GM18507 (cell line): Measurements from ENCODE around the gene ACAP3.

Experiments
- DNase-seq: peaks from one replicate; pipeline ENCODE4 v3.0.0; 2011; ENCODE audit warnings: low read depth; ENCODE audit not compliant: insufficient read length; ENCODE audit errors: extremely low spot score
- FAIRE-seq: peaks from 2 replicates; lab custom pipeline; 2011; peaks lifted over from hg19 to GRCh38; lab: Jason Lieb, UNC

ACAP3 gene

GRCh38 chr1:1304331-1305299 lies 3.1 kb downstream of the ACAP3 start:
- DNase-seq (no peak), FAIRE-seq (no peak)

GRCh38 chr1:1303736-1304135 lies 4.0 kb downstream of the ACAP3 start:
- DNase-seq (no peak), FAIRE-seq (no peak)

GRCh38 chr1:1302951-1303509 lies 4.7 kb downstream of the ACAP3 start:
- FAIRE-seq: no peak

GRCh38 chr1:1302006-1302430 lies 5.7 kb downstream of the ACAP3 start:
- DNase-seq: no peak
- FAIRE-seq: no peak

More at GRCh38 chr1:1302951-1303509, 4.7 kb downstream of the ACAP3 start:
- DNase-seq: no peak

GRCh38 chr1:1300352-1300739 lies 7.4 kb downstream of the ACAP3 start:
- DNase-seq: no peak
- FAIRE-seq: no peak

- FAIRE-seq: peak; percentile 68
- no peak for DNase-seq
Measured at GRCh38 chr1:1299686-1300351, 7.9 kb downstream of the ACAP3 start.

GRCh38 chr1:1298861-1299685 lies 8.7 kb downstream of the ACAP3 start:
- FAIRE-seq (no peak), DNase-seq (no peak)

GRCh38 chr1:1297802-1298424 lies 9.8 kb downstream of the ACAP3 start:
- no peak for FAIRE-seq

GRCh38 chr1:1296070-1297061 lies 11.4 kb downstream of the ACAP3 start:
- FAIRE-seq: no peak
- DNase-seq: no peak

More at GRCh38 chr1:1297802-1298424, 9.8 kb downstream of the ACAP3 start:
- no peak for DNase-seq

- no peak for FAIRE-seq
- DNase-seq: no peak
Measured at GRCh38 chr1:1295154-1295923, 12.4 kb downstream of the ACAP3 start.

GRCh38 chr1:1294250-1294890 lies 13.4 kb downstream of the ACAP3 start:
- DNase-seq: no peak
- FAIRE-seq: no peak

GRCh38 chr1:1293263-1294249 lies 14.2 kb downstream of the ACAP3 start:
- no peak for DNase-seq
- FAIRE-seq: no peak

GRCh38 chr1:1292851-1293250 lies 14.9 kb downstream of the ACAP3 start:
- no peak for FAIRE-seq
- DNase-seq: no peak

- DNase-seq (no peak), FAIRE-seq (no peak)
Measured at GRCh38 chr1:1292442-1292779, 15.3 kb downstream of the ACAP3 start.

- FAIRE-seq (peak; percentile 91), DNase-seq (peak; percentile 77)
Measured at GRCh38 chr1:1291548-1292441, 15.9 kb downstream of the ACAP3 start.
